IMR-90 (cell line): Measurements from ENCODE around the gene TINAG. TPM values are rescaled to one million over a fixed set of nuclear protein-coding genes. Genes with fewer than 3 reads are reported as not detected.

Source experiments
- ATAC-seq: fragments of 200-7000 bp; cut with Tn5 transposase; 2 replicates; pipeline ENCODE4 v1.9.1; 2020; ENCODE audit warnings: low read depth, mild to moderate bottlenecking, moderate library complexity
- BruUV-seq: library from RNA; stranded (reverse); fragments of 400-500 nt; replicated peaks from 2 replicates; lab custom pipeline; 2021; lab: Mats Ljungman, UMichigan
- CTCF ChIA-PET: fragments of 300-600 bp; formaldehyde crosslinking; extraction: SDS; loops from one replicate; lab custom pipeline; 2021; ENCODE audit warnings: antibody characterized with exemption; lab: Yijun Ruan, JAX
- POLR2A ChIA-PET: fragments of 300-600 bp; sonication (Branson Sonifier 250); formaldehyde crosslinking; loops from one replicate; lab custom pipeline; 2022; ENCODE audit warnings: antibody characterized with exemption; ENCODE audit not compliant: unreplicated experiment; lab: Charles Lee
- DNase-seq: peaks from one replicate; pipeline ENCODE4 v3.0.0; 2013
- H2AFZ ChIP-seq: replicated peaks from 2 replicates; pipeline ENCODE3; 2013; ENCODE audit warnings: low read length, mild to moderate bottlenecking; ENCODE audit not compliant: poor library complexity
- H2AK5ac ChIP-seq: 2 replicates; pipeline ENCODE4 v1.6.1; 2013; ENCODE audit warnings: low read depth, low read length, inconsistent platforms
- H2AK9ac ChIP-seq: replicated peaks from 2 replicates; pipeline ENCODE3; 2013; ENCODE audit warnings: mild to moderate bottlenecking, low read depth, low read length, moderate library complexity; ENCODE audit not compliant: poor library complexity
- H2BK120ac ChIP-seq: 2 replicates; pipeline ENCODE4 v1.6.1; 2013; ENCODE audit warnings: low read depth, low read length, inconsistent platforms
- H2BK15ac ChIP-seq: 3 replicates; pipeline ENCODE4 v1.6.1; 2013; ENCODE audit warnings: low read depth, low read length, inconsistent platforms
- H2BK20ac ChIP-seq: 2 replicates; pipeline ENCODE4 v1.6.1; 2013; ENCODE audit warnings: low read depth, mild to moderate bottlenecking, inconsistent platforms, low read length, moderate library complexity
- H2BK5ac ChIP-seq: 2 replicates; pipeline ENCODE4 v1.6.1; 2013; ENCODE audit warnings: mild to moderate bottlenecking, low read depth, low read length, inconsistent platforms; ENCODE audit not compliant: poor library complexity, severe bottlenecking
- H3K14ac ChIP-seq: replicated peaks from 2 replicates; pipeline ENCODE4 v1.6.1; 2013; ENCODE audit warnings: low read depth, low read length, inconsistent platforms
- H3K18ac ChIP-seq: 2 replicates; pipeline ENCODE4 v1.6.1; 2013; ENCODE audit warnings: low read depth, low read length, control low read depth
- H3K23ac ChIP-seq: 2 replicates; pipeline ENCODE4 v1.6.1; 2013; ENCODE audit warnings: low read depth, low read length, inconsistent platforms
- H3K27ac ChIP-seq: 2 replicates; pipeline ENCODE4 v1.5.1; 2013; ENCODE audit warnings: mild to moderate bottlenecking, control low read depth, low read length; ENCODE audit not compliant: insufficient read depth
- H3K27me3 ChIP-seq: 2 replicates; pipeline ENCODE4 v1.6.1; 2013; ENCODE audit warnings: low read length; ENCODE audit not compliant: control insufficient read depth, insufficient read depth
- H3K36me3 ChIP-seq: 2 replicates; pipeline ENCODE4 v1.6.1; 2013; ENCODE audit warnings: low read length, mixed read lengths; ENCODE audit not compliant: control insufficient read depth, insufficient read depth
- H3K4ac ChIP-seq: 2 replicates; pipeline ENCODE4 v1.6.1; 2013; ENCODE audit warnings: low read depth, low read length, inconsistent platforms
- H3K4me1 ChIP-seq: 2 replicates; pipeline ENCODE4 v1.6.1; 2013; ENCODE audit warnings: low read length, mixed read lengths; ENCODE audit not compliant: control insufficient read depth, insufficient read depth
- H3K4me2 ChIP-seq: 2 replicates; pipeline ENCODE4 v1.6.1; 2013; ENCODE audit warnings: low read depth, mild to moderate bottlenecking, control low read depth, low read length, moderate library complexity
- H3K4me3 ChIP-seq: 2 replicates; pipeline ENCODE4 v1.5.1; 2013; ENCODE audit warnings: low read depth, mild to moderate bottlenecking, control low read depth, low read length, moderate library complexity; ENCODE audit not compliant: insufficient read depth
- H3K56ac ChIP-seq: 2 replicates; pipeline ENCODE4 v1.6.1; 2013; ENCODE audit warnings: low read length, inconsistent platforms; ENCODE audit not compliant: insufficient read depth; ENCODE audit errors: extremely low read depth
- H3K79me1 ChIP-seq, 2 experiments: 2 replicates each; pipeline ENCODE4 v1.6.1; 2013; ENCODE audit warnings: low read length in 2 of 2, inconsistent platforms in 1 of 2, low read depth in 1 of 2
- H3K9ac ChIP-seq: 2 replicates; pipeline ENCODE4 v1.6.1; 2013; ENCODE audit warnings: low read depth, low read length, control low read depth
- H3K9me1 ChIP-seq: 2 replicates; pipeline ENCODE4 v1.6.1; 2013; ENCODE audit warnings: low read length, inconsistent platforms; ENCODE audit not compliant: insufficient read depth
- H3K9me3 ChIP-seq: 2 replicates; pipeline ENCODE4 v1.6.1; 2013; ENCODE audit warnings: low read length; ENCODE audit not compliant: control insufficient read depth, insufficient read depth
- H4K20me1 ChIP-seq: 2 replicates; pipeline ENCODE4 v1.6.1; 2013; ENCODE audit warnings: low read length, inconsistent platforms; ENCODE audit not compliant: insufficient read depth
- H4K5ac ChIP-seq: 2 replicates; pipeline ENCODE4 v1.6.1; 2013; ENCODE audit warnings: mild to moderate bottlenecking, low read depth, low read length, control low read depth
- H4K8ac ChIP-seq, 2 experiments: 2 replicates each; pipeline ENCODE4 v1.6.1; 2013; ENCODE audit warnings: low read depth in 2 of 2, low read length in 2 of 2, control low read depth in 1 of 2, inconsistent platforms in 1 of 2
- H4K91ac ChIP-seq: 2 replicates; pipeline ENCODE4 v1.6.1; 2013; ENCODE audit warnings: low read depth, low read length, inconsistent platforms; ENCODE audit not compliant: insufficient read depth
- BHLHE40 ChIP-seq: fragments of 150-350 bp; IDR thresholded peaks from 2 replicates; pipeline ENCODE4 v1.6.1; 2016; ENCODE audit warnings: mild to moderate bottlenecking, low read depth, low read length
- CEBPB ChIP-seq: IDR thresholded peaks from 2 replicates; pipeline ENCODE4 v1.6.1; 2012; ENCODE audit warnings: low read depth, low read length, improper control_type of control experiment
- FOS ChIP-seq: fragments of 150-350 bp; IDR thresholded peaks from 2 replicates; pipeline ENCODE4 v1.6.1; 2016; ENCODE audit warnings: low read depth, low read length
- MAFK ChIP-seq: IDR thresholded peaks from 2 replicates; pipeline ENCODE4 v1.6.1; 2012; ENCODE audit warnings: low read depth, low read length, improper control_type of control experiment
- WGBS, 2 experiments: methylation state at CpG; one replicate each; pipeline versions ENCODE4 v1.1.5 to v1.1.7; 2013; ENCODE audit warnings: missing lambda C conversion rate in 2 of 2; ENCODE audit not compliant: insufficient read length in 1 of 2; ENCODE audit errors: extremely low coverage in 2 of 2; 5-methylcytosine and 5-hydroxymethylcytosine counted together
- dilution Hi-C: fragments of 300-500 bp; cut with HindIII; formaldehyde crosslinking; loops from one replicate; pipeline ENCODE4 v1.14.3; 2018; ENCODE audit warnings: low sequenced_read_pairs; ENCODE audit not compliant: unreplicated experiment
- in situ Hi-C: fragments of 300-500 bp; cut with MboI; formaldehyde crosslinking; loops from 3 replicates; pipeline ENCODE4 v1.14.3; 2019; ENCODE audit warnings: low sequenced_read_pairs, inconsistent platforms, mixed read lengths
- intact Hi-C: fragments of 100-400 bp; cut with micrococcal nuclease; formaldehyde crosslinking; loops from 2 replicates; pipeline ENCODE4 v1.10.0; 2022
- polyA plus RNA-seq, 3 experiments: library from polyadenylated mRNA; depleted of rRNA; stranded (reverse); fragments of >200 nt; gene quantifications; 2 replicates each; pipeline ENCODE4 v1.2.3, GENCODE V29; 2012; ENCODE audit warnings: low replicate concordance in 1 of 3
- total RNA-seq: library from RNA; depleted of rRNA; stranded (reverse); fragments of >200 nt; gene quantifications from 2 replicates; pipeline ENCODE4 v1.2.3, GENCODE V29; 2012
- TF ChIP-seq, protein P1 (sequence below): conservative IDR thresholded peaks from 2 replicates; pipeline ENCODE4 v1.5.1; 2012; ENCODE audit warnings: mild to moderate bottlenecking, low read depth, low read length, improper control_type of control experiment

The TINAG gene
- total and polyA plus RNA-seq, 2 of the 4 experiments (the other 2 are of a cell fraction), result not detected

DNA sequence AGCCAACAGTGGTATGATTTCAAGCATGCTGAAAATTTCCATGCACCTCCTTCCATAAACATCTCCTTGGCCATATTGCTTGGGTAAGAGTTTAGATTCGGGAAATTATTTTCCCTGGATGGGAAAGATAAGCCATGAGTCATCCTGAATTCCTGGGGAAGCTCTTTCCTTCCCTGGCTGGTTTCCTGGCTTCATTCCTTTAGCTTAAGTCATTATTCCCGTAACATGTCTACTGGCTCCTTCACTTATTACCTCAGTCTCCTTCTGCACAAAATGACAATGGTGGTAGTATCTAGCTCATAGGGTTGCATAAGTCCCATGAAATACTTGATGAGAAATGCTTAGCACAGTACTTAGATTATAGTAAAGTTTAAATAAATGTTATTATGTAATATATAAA, 27.6 kb downstream of the TINAG start:
- ATAC-seq, result peak; percentile 95
- Histone ChIP-seq H3K36me3 (no peaks in the 10 kb centered on the region), H4K91ac (no peak overlapping the region), H2AK9ac (no peak overlapping the region), H3K79me1 (no peaks in the 10 kb centered on the region), H3K4ac (peak overlapping the region; percentile 29; the same call in 1 of the 2 replicates), H3K4me3 (no peak overlapping the region), H4K5ac (no peak overlapping the region), H3K18ac (no peak overlapping the region; the same call in 1 of the 2 replicates), H3K27me3 (no peaks in the 10 kb centered on the region), H2AK5ac (no peak overlapping the region), H2BK15ac (0 out of 3 replicates have a peak overlapping the region, but pooled peaks have one; percentile 16), H3K4me2 (no peak overlapping the region), H3K23ac (no peak overlapping the region), H3K56ac (no peak overlapping the region), H3K9ac (no peak overlapping the region), H3K9me1 (no peaks in the 10 kb centered on the region), H2BK20ac (peak overlapping the region; percentile 34), H3K9me3 (no peaks in the 10 kb centered on the region), H2BK5ac (peak overlapping the region; percentile 55), H4K8ac (peak overlapping the region in 1 of 2 experiments; percentile 6; a peak in 1 of 4 replicates), H3K27ac (peak overlapping the region; percentile 70; the same call in 1 of the 2 replicates), H3K14ac (no peak overlapping the region), H4K20me1 (no peaks in the 10 kb centered on the region), H2BK120ac (peak overlapping the region; percentile 39), H3K4me1 (no peaks in the 10 kb centered on the region), H2AFZ (no peak overlapping the region)
- in situ Hi-C loops (no loop called here), dilution Hi-C loops (no loop called here), intact Hi-C loops (no loop called here)
- no TSS peak for BruUV-seq
- ChIA-PET POLR2A (no interaction called here), CTCF (interaction anchor here (1.2 kb wide), 1 partner anchor 49 kb away, joined by 3 read pairs; no protein-coding TSS in a partner anchor)
- peak; percentile 99 for DNase-seq
- TF ChIP-seq, protein P1, sequence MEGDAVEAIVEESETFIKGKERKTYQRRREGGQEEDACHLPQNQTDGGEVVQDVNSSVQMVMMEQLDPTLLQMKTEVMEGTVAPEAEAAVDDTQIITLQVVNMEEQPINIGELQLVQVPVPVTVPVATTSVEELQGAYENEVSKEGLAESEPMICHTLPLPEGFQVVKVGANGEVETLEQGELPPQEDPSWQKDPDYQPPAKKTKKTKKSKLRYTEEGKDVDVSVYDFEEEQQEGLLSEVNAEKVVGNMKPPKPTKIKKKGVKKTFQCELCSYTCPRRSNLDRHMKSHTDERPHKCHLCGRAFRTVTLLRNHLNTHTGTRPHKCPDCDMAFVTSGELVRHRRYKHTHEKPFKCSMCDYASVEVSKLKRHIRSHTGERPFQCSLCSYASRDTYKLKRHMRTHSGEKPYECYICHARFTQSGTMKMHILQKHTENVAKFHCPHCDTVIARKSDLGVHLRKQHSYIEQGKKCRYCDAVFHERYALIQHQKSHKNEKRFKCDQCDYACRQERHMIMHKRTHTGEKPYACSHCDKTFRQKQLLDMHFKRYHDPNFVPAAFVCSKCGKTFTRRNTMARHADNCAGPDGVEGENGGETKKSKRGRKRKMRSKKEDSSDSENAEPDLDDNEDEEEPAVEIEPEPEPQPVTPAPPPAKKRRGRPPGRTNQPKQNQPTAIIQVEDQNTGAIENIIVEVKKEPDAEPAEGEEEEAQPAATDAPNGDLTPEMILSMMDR, result no peak
- TF ChIP-seq FOS (peak; percentile 95), CEBPB (peak; percentile 96), MAFK (peak; percentile 5; the same call in 1 of the 2 replicates), BHLHE40 (peak; percentile 37; the same call in 1 of the 2 replicates)
- WGBS, 2 experiments, result no CpG with 5 or more reads among the region's 2 CpGs
